NCI-H1694 treated with DMSO at 0.1 percent for 48 hours (cell line): ENCODE data around the gene CEBPZ.

Experiments
- DNase-seq: peaks from one replicate; lab custom pipeline; 2025; lab: John Stamatoyannopoulos, UW

CEBPZ gene

GRCh38 chr2:37173741-37174140 lies 57.7 kb downstream of the CEBPZ start:
- DNase-seq = no peak

- DNase-seq = no peak
These were observed 59.8 kb downstream of the CEBPZ start for GRCh38 chr2:37171624-37171950.

- peak; percentile 53 for DNase-seq
These were observed 63.0 kb downstream of the CEBPZ start for GRCh38 chr2:37168217-37168981.

- DNase-seq = no peak
These were observed 63.7 kb downstream of the CEBPZ start for GRCh38 chr2:37167636-37168180.

GRCh38 chr2:37164757-37165156 lies 66.6 kb downstream of the CEBPZ start:
- DNase-seq = no peak

- peak; percentile 70 for DNase-seq
These were observed 74.3 kb downstream of the CEBPZ start, which contains the start of gene EIF2AK2 for GRCh38 chr2:37156857-37157714. TSS of gene EIF2AK2 (minus strand) at chr2:37156980. CDS start at chr2:37147806, 9,174 bp downstream.

- peak; percentile 41 for DNase-seq
These were observed 75.1 kb downstream of the CEBPZ start for GRCh38 chr2:37156071-37156856.

- no peak for DNase-seq
These were observed 76.6 kb downstream of the CEBPZ start for GRCh38 chr2:37154785-37155184.

GRCh38 chr2:37153224-37153623 lies 78.2 kb downstream of the CEBPZ start:
- no peak for DNase-seq
